SU-DHL-6 (cell line): ENCODE data around the gene SDK1.

ENCODE experiments used
- H2AFZ ChIP-seq: fragments of 200-600 bp; sonication (generic); 2 replicates; pipeline ENCODE4 v1.6.1; 2014; ENCODE audit warnings: low read depth, mild to moderate bottlenecking, moderate library complexity, mixed read lengths, antibody characterized with exemption, low read length; ENCODE audit not compliant: severe bottlenecking
- H3F3A ChIP-seq: fragments of 200-600 bp; shearing (Covaris generic); 2 replicates; pipeline ENCODE4 v1.6.0; 2016; ENCODE audit warnings: antibody characterized with exemption, mild to moderate bottlenecking; ENCODE audit not compliant: insufficient read depth
- H3K27ac ChIP-seq: fragments of 200-600 bp; sonication (generic); 2 replicates; pipeline ENCODE4 v1.5.1; 2016; ENCODE audit warnings: low read depth, mild to moderate bottlenecking, low read length, moderate library complexity, mixed read lengths
- H3K27me3 ChIP-seq: fragments of 200-600 bp; sonication (generic), shearing (Covaris generic); 2 replicates; pipeline ENCODE4 v1.6.0; 2014; ENCODE audit warnings: mild to moderate bottlenecking, low read length
- H3K36me3 ChIP-seq: fragments of 200-600 bp; sonication (generic); 2 replicates; pipeline ENCODE4 v1.6.1; 2014; ENCODE audit warnings: mild to moderate bottlenecking, low read length, mixed read lengths
- H3K4me2 ChIP-seq: fragments of 300-600, 200-600 bp; shearing (Covaris generic), sonication (generic); 2 replicates; pipeline ENCODE4 v1.6.0; 2014; ENCODE audit warnings: low read length, low read depth, mild to moderate bottlenecking; ENCODE audit not compliant: poor library complexity, severe bottlenecking
- H3K4me3 ChIP-seq: fragments of 200-600 bp; sonication (generic); 2 replicates; pipeline ENCODE4 v1.5.1; 2014; ENCODE audit warnings: antibody characterized with exemption, low read length, mild to moderate bottlenecking, mixed read lengths; ENCODE audit not compliant: insufficient read depth, poor library complexity, severe bottlenecking
- H3K79me2 ChIP-seq: fragments of 200-600 bp; sonication (generic); 2 replicates; pipeline ENCODE4 v1.6.1; 2014; ENCODE audit warnings: mild to moderate bottlenecking, low read length, moderate library complexity; ENCODE audit not compliant: insufficient read depth
- H3K9ac ChIP-seq: fragments of 200-600 bp; sonication (generic); 2 replicates; pipeline ENCODE4 v1.7.0; 2014; ENCODE audit warnings: mild to moderate bottlenecking, low read length
- H3K9me2 ChIP-seq: fragments of 200-600 bp; sonication (generic); replicated peaks from 2 replicates; pipeline ENCODE4 v1.6.1; 2014; ENCODE audit warnings: low read length; ENCODE audit not compliant: insufficient read depth
- H3K9me3 ChIP-seq: fragments of 200-600 bp; sonication (generic); 2 replicates; pipeline ENCODE4 v1.6.1; 2014; ENCODE audit warnings: low read length, mixed read lengths; ENCODE audit not compliant: insufficient read depth
- H4K20me1 ChIP-seq: fragments of 200-600 bp; sonication (generic); 2 replicates; pipeline ENCODE4 v1.6.1; 2014; ENCODE audit warnings: low read depth, mild to moderate bottlenecking, antibody characterized with exemption, low read length, moderate library complexity, mixed read lengths
- EZH2phosphoT487 ChIP-seq: fragments of 200-600 bp; sonication (generic), shearing (Covaris generic); conservative IDR thresholded peaks from 2 replicates; pipeline ENCODE4 v1.6.1; 2018; ENCODE audit warnings: mild to moderate bottlenecking, antibody characterized with exemption, low read length, moderate library complexity, mixed read lengths
- TF ChIP-seq, protein P1 (sequence below): fragments of 200-600 bp; sonication (generic); IDR thresholded peaks from one replicate; pipeline ENCODE4 v1.5.1; 2017; ENCODE audit warnings: antibody characterized with exemption, mild to moderate bottlenecking, low read length, moderate library complexity; ENCODE audit not compliant: insufficient read depth, poor library complexity, severe bottlenecking

The SDK1 gene

DNA sequence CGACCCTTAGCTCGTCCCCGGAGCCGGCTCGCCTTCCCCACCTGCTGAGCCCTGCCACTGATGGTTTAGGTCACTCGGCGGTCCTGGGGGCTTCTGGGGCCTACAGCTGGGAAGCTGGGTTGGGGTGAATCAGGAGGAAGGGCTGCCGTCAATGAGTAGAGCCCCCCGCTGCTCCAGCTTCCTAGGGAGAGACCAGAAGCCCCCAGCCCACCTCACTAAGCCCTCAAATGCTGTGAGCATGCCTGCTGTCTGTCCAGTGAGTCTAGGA, 885.4 kb downstream of the SDK1 start:
- TF ChIP-seq EZH2phosphoT487 = no peak
- TF ChIP-seq, protein P1, sequence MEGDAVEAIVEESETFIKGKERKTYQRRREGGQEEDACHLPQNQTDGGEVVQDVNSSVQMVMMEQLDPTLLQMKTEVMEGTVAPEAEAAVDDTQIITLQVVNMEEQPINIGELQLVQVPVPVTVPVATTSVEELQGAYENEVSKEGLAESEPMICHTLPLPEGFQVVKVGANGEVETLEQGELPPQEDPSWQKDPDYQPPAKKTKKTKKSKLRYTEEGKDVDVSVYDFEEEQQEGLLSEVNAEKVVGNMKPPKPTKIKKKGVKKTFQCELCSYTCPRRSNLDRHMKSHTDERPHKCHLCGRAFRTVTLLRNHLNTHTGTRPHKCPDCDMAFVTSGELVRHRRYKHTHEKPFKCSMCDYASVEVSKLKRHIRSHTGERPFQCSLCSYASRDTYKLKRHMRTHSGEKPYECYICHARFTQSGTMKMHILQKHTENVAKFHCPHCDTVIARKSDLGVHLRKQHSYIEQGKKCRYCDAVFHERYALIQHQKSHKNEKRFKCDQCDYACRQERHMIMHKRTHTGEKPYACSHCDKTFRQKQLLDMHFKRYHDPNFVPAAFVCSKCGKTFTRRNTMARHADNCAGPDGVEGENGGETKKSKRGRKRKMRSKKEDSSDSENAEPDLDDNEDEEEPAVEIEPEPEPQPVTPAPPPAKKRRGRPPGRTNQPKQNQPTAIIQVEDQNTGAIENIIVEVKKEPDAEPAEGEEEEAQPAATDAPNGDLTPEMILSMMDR = no peak

DNA sequence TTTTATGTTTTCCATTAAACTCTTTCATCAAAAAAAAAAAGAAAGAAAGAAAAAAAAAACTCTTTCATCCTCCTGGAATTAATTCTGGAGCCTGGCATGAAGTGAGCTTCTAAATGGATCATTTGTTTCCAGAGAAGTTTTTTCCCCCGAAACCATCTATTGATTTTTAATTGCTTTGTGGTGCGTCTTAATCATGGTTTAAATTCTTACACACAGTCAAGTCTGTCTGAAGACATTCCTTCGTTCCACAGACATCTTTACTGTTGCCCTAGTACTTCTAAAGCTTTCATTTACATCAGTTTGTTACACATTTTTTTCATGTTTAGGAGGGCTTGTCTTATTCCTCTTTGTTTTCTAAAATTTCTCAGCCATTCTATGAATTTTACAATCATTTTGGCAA, 887.6 kb downstream of the SDK1 start:
- no peak overlapping the region for H3K27ac ChIP-seq
- H4K20me1 ChIP-seq = no peaks in the 10 kb centered on the region
- H3K9me2 ChIP-seq = no peaks in the 10 kb centered on the region
- H2AFZ ChIP-seq = no peak overlapping the region
- H3K79me2 ChIP-seq = no peaks in the 10 kb centered on the region
- no peaks in the 10 kb centered on the region for H3K27me3 ChIP-seq
- H3F3A ChIP-seq = no peaks in the 10 kb centered on the region
- no peak overlapping the region for H3K4me2 ChIP-seq
- H3K4me3 ChIP-seq = no peak overlapping the region
- no peak overlapping the region for H3K9ac ChIP-seq
- no peaks in the 10 kb centered on the region for H3K36me3 ChIP-seq
- no peaks in the 10 kb centered on the region for H3K9me3 ChIP-seq
- TF ChIP-seq, protein P1 = no peak
- no peak for TF ChIP-seq EZH2phosphoT487

More for the DNA sequence above, 885.4 kb downstream of the SDK1 start:
- no peaks in the 10 kb centered on the region for H3K79me2 ChIP-seq
- no peaks in the 10 kb centered on the region for H4K20me1 ChIP-seq
- no peaks in the 10 kb centered on the region for H3F3A ChIP-seq
- no peak overlapping the region for H3K4me3 ChIP-seq
- no peak overlapping the region for H3K27ac ChIP-seq
- no peak overlapping the region for H2AFZ ChIP-seq
- no peak overlapping the region for H3K4me2 ChIP-seq
- H3K9ac ChIP-seq = no peak overlapping the region
- no peaks in the 10 kb centered on the region for H3K27me3 ChIP-seq
- no peaks in the 10 kb centered on the region for H3K9me2 ChIP-seq
- H3K36me3 ChIP-seq = no peaks in the 10 kb centered on the region
- no peaks in the 10 kb centered on the region for H3K9me3 ChIP-seq

DNA sequence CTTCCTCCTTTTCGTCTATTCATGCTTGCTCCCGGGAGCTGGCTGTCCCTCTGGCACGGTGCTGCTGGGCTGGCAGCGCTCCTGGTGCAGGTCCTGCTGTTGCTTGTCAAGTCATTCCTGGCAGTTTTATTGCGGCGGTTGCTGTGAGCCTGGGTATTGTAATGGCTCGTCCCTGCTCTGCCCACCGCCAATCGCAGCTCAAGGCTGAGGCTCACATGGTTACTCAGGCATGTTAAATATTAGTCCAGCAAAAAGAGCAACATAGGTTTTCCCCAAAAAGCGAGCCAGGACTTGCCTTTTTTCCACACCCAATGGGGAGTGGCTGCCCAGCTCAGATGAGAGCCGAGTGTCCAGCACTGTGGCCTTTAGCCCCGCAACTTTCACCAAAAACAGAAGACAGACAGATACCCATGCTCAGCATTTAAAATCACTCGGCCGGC, 888.1 kb downstream of the SDK1 start:
- no peaks in the 10 kb centered on the region for H3K27me3 ChIP-seq
- no peak overlapping the region for H3K9ac ChIP-seq
- H3F3A ChIP-seq = no peaks in the 10 kb centered on the region
- no peaks in the 10 kb centered on the region for H4K20me1 ChIP-seq
- no peak overlapping the region for H3K4me3 ChIP-seq
- TF ChIP-seq, protein P1 = no peak
- TF ChIP-seq EZH2phosphoT487 = no peak
- H3K79me2 ChIP-seq = no peaks in the 10 kb centered on the region
- H3K9me2 ChIP-seq = no peaks in the 10 kb centered on the region
- H3K36me3 ChIP-seq = no peaks in the 10 kb centered on the region
- no peak overlapping the region for H2AFZ ChIP-seq
- H3K4me2 ChIP-seq = no peak overlapping the region
- H3K9me3 ChIP-seq = no peaks in the 10 kb centered on the region
- no peak overlapping the region for H3K27ac ChIP-seq
